ENCODE measurements around the gene CLEC16A. TPM values are rescaled to one million over a fixed set of nuclear protein-coding genes. Genes with fewer than 3 reads are reported as not detected.

CLEC16A gene
- total and polyA plus RNA-seq, 9 of the 15 experiments (the other 6 are each of a cell fraction or from before 2014, with no cell fraction given) = 1.00 to 22.3 (median 10.0) TPM

DNA sequence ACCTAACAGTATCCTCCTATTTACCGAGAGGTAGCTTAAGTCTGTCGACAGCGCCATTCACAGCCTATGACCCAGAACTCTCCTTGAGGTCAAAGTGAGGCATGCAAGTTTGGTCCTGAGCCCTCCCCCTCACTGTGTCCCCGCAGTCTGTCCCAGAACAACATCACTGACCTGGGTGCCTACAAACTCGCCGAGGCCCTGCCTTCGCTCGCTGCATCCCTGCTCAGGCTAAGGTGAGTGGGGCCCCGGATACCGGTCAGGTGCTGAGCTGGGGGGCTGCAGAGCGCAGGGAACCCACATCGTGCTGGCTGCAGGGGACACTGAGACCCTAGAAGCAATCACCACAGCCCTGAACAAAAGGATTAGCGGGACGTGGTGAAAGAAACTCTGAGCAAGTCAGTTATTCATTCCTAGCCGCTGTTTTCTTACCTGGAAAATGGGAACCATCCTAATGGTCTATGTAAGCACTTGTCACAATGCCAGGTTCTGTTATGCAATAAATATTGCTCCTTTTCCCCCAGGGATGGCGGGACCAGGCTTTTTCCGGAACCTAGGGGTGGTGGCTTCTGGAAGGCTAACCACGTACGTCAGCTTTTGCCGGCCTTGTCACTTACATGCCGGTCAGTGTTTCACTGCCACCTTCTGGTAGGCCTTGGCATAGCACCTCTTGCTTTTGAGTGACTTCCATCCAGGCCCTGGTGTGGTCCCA, 25.9 kb upstream of the CLEC16A start (continued):
- TF ChIP-seq, protein P1, sequence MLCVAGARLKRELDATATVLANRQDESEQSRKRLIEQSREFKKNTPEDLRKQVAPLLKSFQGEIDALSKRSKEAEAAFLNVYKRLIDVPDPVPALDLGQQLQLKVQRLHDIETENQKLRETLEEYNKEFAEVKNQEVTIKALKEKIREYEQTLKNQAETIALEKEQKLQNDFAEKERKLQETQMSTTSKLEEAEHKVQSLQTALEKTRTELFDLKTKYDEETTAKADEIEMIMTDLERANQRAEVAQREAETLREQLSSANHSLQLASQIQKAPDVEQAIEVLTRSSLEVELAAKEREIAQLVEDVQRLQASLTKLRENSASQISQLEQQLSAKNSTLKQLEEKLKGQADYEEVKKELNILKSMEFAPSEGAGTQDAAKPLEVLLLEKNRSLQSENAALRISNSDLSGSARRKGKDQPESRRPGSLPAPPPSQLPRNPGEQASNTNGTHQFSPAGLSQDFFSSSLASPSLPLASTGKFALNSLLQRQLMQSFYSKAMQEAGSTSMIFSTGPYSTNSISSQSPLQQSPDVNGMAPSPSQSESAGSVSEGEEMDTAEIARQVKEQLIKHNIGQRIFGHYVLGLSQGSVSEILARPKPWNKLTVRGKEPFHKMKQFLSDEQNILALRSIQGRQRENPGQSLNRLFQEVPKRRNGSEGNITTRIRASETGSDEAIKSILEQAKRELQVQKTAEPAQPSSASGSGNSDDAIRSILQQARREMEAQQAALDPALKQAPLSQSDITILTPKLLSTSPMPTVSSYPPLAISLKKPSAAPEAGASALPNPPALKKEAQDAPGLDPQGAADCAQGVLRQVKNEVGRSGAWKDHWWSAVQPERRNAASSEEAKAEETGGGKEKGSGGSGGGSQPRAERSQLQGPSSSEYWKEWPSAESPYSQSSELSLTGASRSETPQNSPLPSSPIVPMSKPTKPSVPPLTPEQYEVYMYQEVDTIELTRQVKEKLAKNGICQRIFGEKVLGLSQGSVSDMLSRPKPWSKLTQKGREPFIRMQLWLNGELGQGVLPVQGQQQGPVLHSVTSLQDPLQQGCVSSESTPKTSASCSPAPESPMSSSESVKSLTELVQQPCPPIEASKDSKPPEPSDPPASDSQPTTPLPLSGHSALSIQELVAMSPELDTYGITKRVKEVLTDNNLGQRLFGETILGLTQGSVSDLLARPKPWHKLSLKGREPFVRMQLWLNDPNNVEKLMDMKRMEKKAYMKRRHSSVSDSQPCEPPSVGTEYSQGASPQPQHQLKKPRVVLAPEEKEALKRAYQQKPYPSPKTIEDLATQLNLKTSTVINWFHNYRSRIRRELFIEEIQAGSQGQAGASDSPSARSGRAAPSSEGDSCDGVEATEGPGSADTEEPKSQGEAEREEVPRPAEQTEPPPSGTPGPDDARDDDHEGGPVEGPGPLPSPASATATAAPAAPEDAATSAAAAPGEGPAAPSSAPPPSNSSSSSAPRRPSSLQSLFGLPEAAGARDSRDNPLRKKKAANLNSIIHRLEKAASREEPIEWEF (CRISPR knock-in tag; IDR thresholded peaks at IDR 0.05) = no peak
- no peak for TF ChIP-seq ZNF282 (CRISPR knock-in tag; IDR thresholded peaks at IDR 0.05)
- peak; percentile 39; the same call in 1 of the 2 replicates for TF ChIP-seq CXXC5 (CRISPR knock-in tag; IDR thresholded peaks at IDR 0.05)
- no peak for TF ChIP-seq KLF10 (CRISPR knock-in tag; IDR thresholded peaks at IDR 0.05)
- no peak for TF ChIP-seq U2AF1 (optimal IDR thresholded peaks at IDR 0.05; ENCODE audit: low read depth, low read length)
- peak; percentile 47; the same call in 1 of the 2 replicates for TF ChIP-seq ATF7 (IDR thresholded peaks at IDR 0.05)
- TF ChIP-seq RB1 (IDR thresholded peaks at IDR 0.05; ENCODE audit: low read depth) = peak; percentile 70; the same call in 1 of the 2 replicates
- TF ChIP-seq, protein P2, sequence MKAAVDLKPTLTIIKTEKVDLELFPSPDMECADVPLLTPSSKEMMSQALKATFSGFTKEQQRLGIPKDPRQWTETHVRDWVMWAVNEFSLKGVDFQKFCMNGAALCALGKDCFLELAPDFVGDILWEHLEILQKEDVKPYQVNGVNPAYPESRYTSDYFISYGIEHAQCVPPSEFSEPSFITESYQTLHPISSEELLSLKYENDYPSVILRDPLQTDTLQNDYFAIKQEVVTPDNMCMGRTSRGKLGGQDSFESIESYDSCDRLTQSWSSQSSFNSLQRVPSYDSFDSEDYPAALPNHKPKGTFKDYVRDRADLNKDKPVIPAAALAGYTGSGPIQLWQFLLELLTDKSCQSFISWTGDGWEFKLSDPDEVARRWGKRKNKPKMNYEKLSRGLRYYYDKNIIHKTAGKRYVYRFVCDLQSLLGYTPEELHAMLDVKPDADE (conservative IDR thresholded peaks at IDR 0.05; ENCODE audit: control insufficient read depth, low read depth, low read length) = no peak
- TF ChIP-seq SPI1 (IDR thresholded peaks at IDR 0.05; ENCODE audit: borderline replicate concordance, low read depth, low read length) = no peak
- TF ChIP-seq PHTF2 (CRISPR knock-in tag; IDR thresholded peaks at IDR 0.05) = no peak
- TF ChIP-seq TEAD1 (CRISPR knock-in tag; IDR thresholded peaks at IDR 0.05) = 0 out of 4 replicates have a peak, but pooled peaks of 1 of the 2 experiments have one; percentile 27
- no peak for TF ChIP-seq HMG20B (CRISPR knock-in tag; IDR thresholded peaks at IDR 0.05)
- TF ChIP-seq ZNF639 (CRISPR knock-in tag; conservative IDR thresholded peaks at IDR 0.05 in 1 of 2, IDR thresholded peaks at IDR 0.05 in 1 of 2) = no peak
- TF ChIP-seq, protein P3, sequence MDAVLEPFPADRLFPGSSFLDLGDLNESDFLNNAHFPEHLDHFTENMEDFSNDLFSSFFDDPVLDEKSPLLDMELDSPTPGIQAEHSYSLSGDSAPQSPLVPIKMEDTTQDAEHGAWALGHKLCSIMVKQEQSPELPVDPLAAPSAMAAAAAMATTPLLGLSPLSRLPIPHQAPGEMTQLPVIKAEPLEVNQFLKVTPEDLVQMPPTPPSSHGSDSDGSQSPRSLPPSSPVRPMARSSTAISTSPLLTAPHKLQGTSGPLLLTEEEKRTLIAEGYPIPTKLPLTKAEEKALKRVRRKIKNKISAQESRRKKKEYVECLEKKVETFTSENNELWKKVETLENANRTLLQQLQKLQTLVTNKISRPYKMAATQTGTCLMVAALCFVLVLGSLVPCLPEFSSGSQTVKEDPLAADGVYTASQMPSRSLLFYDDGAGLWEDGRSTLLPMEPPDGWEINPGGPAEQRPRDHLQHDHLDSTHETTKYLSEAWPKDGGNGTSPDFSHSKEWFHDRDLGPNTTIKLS (IDR thresholded peaks at IDR 0.05; ENCODE audit: borderline replicate concordance, low read depth) = no peak
- no peak for TF ChIP-seq ELF4 (CRISPR knock-in tag; IDR thresholded peaks at IDR 0.05)
- TF ChIP-seq RBBP5 (IDR thresholded peaks at IDR 0.05; ENCODE audit: borderline replicate concordance, insufficient read depth, low read length, poor library complexity, severe bottlenecking) = no peak
- no peak for TF ChIP-seq TCF7L2 (IDR thresholded peaks at IDR 0.05; ENCODE audit: low read depth, low read length)
- TF ChIP-seq POLR2H (tag; IDR thresholded peaks at IDR 0.05; ENCODE audit: low read depth) = no peak

Measured in K562 (cell line).